Osteoblast (primary cell): ENCODE data around the gene CADPS2. TPM values are rescaled to one million over a fixed set of nuclear protein-coding genes. Genes with fewer than 3 reads are reported as not detected.

Experiments used
- DNase-seq: peaks from one replicate; pipeline ENCODE4 v3.0.0; 2011; ENCODE audit warnings: low spot score, mixed read lengths; ENCODE audit not compliant: insufficient read length; ENCODE audit errors: missing footprints
- H2AFZ ChIP-seq: 2 replicates; pipeline ENCODE4 v1.6.0; 2011; ENCODE audit warnings: mild to moderate bottlenecking, low read length
- H3K27ac ChIP-seq: 2 replicates; pipeline ENCODE4 v1.5.1; 2011; ENCODE audit warnings: mild to moderate bottlenecking, low read depth, low read length, moderate library complexity
- H3K27me3 ChIP-seq: 2 replicates; pipeline ENCODE4 v1.6.0; 2012; ENCODE audit warnings: mild to moderate bottlenecking, control low read depth, inconsistent platforms, low read length, moderate library complexity; ENCODE audit not compliant: insufficient read depth
- H3K36me3 ChIP-seq: 2 replicates; pipeline ENCODE4 v1.5.1; 2011; ENCODE audit warnings: mild to moderate bottlenecking, low read length, control low read depth, moderate library complexity; ENCODE audit not compliant: insufficient read depth
- H3K4me1 ChIP-seq: 2 replicates; pipeline ENCODE4 v1.5.1; 2011; ENCODE audit warnings: mild to moderate bottlenecking, low read length, control low read depth, moderate library complexity; ENCODE audit not compliant: insufficient read depth
- H3K4me2 ChIP-seq: 2 replicates; pipeline ENCODE4 v1.6.0; 2011; ENCODE audit warnings: mild to moderate bottlenecking, low read length; ENCODE audit not compliant: insufficient read depth
- H3K4me3 ChIP-seq: fragments of 200-600 bp; sonication (generic); 3 replicates; pipeline ENCODE4 v1.5.1; 2012; ENCODE audit warnings: mild to moderate bottlenecking, low read length, inconsistent platforms; ENCODE audit not compliant: insufficient read depth
- H3K79me2 ChIP-seq: 2 replicates; pipeline ENCODE4 v1.6.0; 2012; ENCODE audit warnings: mild to moderate bottlenecking, low read length, control low read depth, inconsistent platforms; ENCODE audit not compliant: insufficient read depth
- H3K9me3 ChIP-seq: 2 replicates; pipeline ENCODE4 v1.5.1; 2011; ENCODE audit warnings: low read depth, low read length, control low read depth
- H4K20me1 ChIP-seq: 2 replicates; pipeline ENCODE4 v1.6.0; 2012; ENCODE audit warnings: mild to moderate bottlenecking, low read length, control low read depth; ENCODE audit not compliant: insufficient read depth
- CTCF ChIP-seq: IDR thresholded peaks from 2 replicates; pipeline ENCODE4 v1.5.1; 2011; ENCODE audit warnings: mild to moderate bottlenecking, low read depth, low read length, moderate library complexity; ENCODE audit errors: extremely low read depth
- total RNA-seq: library from RNA; depleted of rRNA; stranded (reverse); fragments of >200 nt; gene quantifications from 2 replicates; pipeline ENCODE4 v1.2.3, GENCODE V29; 2012

The CADPS2 gene
- total RNA-seq, 1 donor, result 21.7 TPM

- Histone ChIP-seq H3K27me3 (no peaks in the 10 kb centered on the region), H3K4me3 (no peak overlapping the region), H3K36me3 (no peaks in the 10 kb centered on the region), H3K27ac (no peak overlapping the region), H2AFZ (no peak overlapping the region), H3K79me2 (no peaks in the 10 kb centered on the region), H3K4me1 (no peaks in the 10 kb centered on the region), H4K20me1 (no peaks in the 10 kb centered on the region), H3K9me3 (no peaks in the 10 kb centered on the region), H3K4me2 (no peak overlapping the region)
- TF ChIP-seq CTCF, result no peak
- no peak for DNase-seq
These were observed 168.7 kb downstream of the CADPS2 start for GRCh38 chr7:122717356-122718089.

GRCh38 chr7:122715183-122715582 is 171.1 kb downstream of the CADPS2 start:
- Histone ChIP-seq H3K27ac (no peak overlapping the region), H3K4me1 (no peaks in the 10 kb centered on the region), H4K20me1 (no peaks in the 10 kb centered on the region), H3K36me3 (no peaks in the 10 kb centered on the region), H2AFZ (no peak overlapping the region), H3K27me3 (no peaks in the 10 kb centered on the region), H3K4me3 (no peak overlapping the region), H3K79me2 (no peaks in the 10 kb centered on the region), H3K4me2 (no peak overlapping the region), H3K9me3 (no peaks in the 10 kb centered on the region)
- no peak for DNase-seq
- TF ChIP-seq CTCF, result no peak

GRCh38 chr7:122710916-122711315 is 175.3 kb downstream of the CADPS2 start:
- Histone ChIP-seq H3K4me3 (no peak overlapping the region), H3K27me3 (no peaks in the 10 kb centered on the region), H3K36me3 (no peaks in the 10 kb centered on the region), H3K27ac (no peak overlapping the region), H3K4me2 (no peak overlapping the region), H4K20me1 (no peaks in the 10 kb centered on the region), H3K9me3 (no peaks in the 10 kb centered on the region), H2AFZ (no peak overlapping the region), H3K79me2 (no peaks in the 10 kb centered on the region), H3K4me1 (no peaks in the 10 kb centered on the region)
- DNase-seq, result no peak
- no peak for TF ChIP-seq CTCF

GRCh38 chr7:122709930-122710646 is 176.2 kb downstream of the CADPS2 start:
- DNase-seq, result no peak
- H3K36me3 ChIP-seq, result no peaks in the 10 kb centered on the region
- H3K4me2 ChIP-seq, result no peak overlapping the region
- no peak overlapping the region for H3K4me3 ChIP-seq
- no peaks in the 10 kb centered on the region for H3K4me1 ChIP-seq
- H3K27ac ChIP-seq, result no peak overlapping the region
- no peaks in the 10 kb centered on the region for H3K27me3 ChIP-seq
- no peak for TF ChIP-seq CTCF
- H4K20me1 ChIP-seq, result no peaks in the 10 kb centered on the region
- H3K79me2 ChIP-seq, result no peaks in the 10 kb centered on the region
- no peaks in the 10 kb centered on the region for H3K9me3 ChIP-seq
- H2AFZ ChIP-seq, result no peak overlapping the region
